ENCODE data around the gene MARS1.

DNA sequence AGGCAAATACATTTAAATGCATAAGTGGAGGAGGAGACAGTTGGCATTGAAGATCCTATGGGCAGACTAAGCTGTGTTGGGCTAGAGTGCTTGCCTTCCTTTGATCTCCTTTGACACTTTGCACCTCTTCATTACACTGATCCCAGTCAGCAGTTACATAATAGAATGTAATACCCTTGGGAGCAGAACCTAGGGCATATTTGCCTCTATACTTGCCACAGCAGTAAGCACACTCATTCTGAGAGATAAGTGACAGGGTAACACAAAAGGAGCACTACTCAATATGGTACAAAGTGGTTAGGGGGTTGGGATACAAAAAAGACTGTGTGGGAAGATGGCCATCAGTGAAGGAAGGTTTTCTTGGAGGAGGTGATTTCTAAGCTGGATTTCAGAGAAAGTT lies 9.0 kb downstream of the MARS1 start:
- TF ChIP-seq, protein P1, sequence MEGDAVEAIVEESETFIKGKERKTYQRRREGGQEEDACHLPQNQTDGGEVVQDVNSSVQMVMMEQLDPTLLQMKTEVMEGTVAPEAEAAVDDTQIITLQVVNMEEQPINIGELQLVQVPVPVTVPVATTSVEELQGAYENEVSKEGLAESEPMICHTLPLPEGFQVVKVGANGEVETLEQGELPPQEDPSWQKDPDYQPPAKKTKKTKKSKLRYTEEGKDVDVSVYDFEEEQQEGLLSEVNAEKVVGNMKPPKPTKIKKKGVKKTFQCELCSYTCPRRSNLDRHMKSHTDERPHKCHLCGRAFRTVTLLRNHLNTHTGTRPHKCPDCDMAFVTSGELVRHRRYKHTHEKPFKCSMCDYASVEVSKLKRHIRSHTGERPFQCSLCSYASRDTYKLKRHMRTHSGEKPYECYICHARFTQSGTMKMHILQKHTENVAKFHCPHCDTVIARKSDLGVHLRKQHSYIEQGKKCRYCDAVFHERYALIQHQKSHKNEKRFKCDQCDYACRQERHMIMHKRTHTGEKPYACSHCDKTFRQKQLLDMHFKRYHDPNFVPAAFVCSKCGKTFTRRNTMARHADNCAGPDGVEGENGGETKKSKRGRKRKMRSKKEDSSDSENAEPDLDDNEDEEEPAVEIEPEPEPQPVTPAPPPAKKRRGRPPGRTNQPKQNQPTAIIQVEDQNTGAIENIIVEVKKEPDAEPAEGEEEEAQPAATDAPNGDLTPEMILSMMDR (IDR thresholded peaks at IDR 0.05) = no peak
- no peak for TF ChIP-seq ZFX (IDR thresholded peaks at IDR 0.05; ENCODE audit: borderline replicate concordance)

Data from 22Rv1 (cell line).